Hematopoietic multipotent progenitor cell treated with erythropoietin and hydrocortisone succinate and interleukin-3 and kit ligand, for 15 days (in vitro differentiated cells): ENCODE data around the gene RAD52.

Experiments used
- DNase-seq: peaks from one replicate; pipeline ENCODE4 v3.0.0-alpha.2; 2015; ENCODE audit warnings: low spot score

RAD52 gene

DNA sequence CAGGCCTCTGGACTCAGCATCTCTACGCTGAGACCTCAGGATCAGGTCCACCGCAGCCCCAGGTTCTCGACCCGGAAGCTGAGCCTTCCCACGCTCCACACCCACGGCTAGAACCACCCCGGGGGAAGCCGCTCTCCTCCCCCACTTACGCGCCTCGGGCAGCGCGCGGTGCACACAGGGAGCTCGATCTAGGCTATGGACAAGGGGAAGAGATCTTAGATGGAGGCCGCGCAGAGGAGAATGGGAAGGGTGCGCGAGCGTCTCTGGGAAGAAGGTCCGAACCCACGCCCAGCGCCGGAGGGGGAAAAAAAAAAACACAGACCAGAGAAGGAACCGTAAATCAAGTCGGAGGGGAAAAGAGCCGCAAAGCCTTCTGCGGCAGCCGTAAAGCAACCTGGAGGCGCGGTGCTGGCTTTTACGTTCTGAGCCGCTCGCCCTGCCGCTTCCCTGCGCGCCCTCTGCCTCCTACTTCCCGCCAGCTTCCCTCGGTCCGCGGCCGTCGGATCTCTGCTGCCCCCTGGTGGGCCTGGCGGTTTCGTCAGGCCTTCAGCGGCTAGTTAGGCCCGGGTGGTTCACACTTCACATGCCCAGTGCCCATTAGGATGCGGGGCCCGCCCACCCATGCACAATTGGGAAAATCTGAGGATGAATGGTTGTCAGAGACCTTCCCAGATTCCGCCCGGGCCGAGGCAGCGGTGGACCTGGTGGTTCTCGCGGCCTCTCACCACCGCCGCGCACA is at the start of gene RAD52:
Gene RAD52, minus strand, starts transcription at position 242 of the 739 bp plus-strand sequence. CDS start 16,636 bp downstream, outside the sequence.
- DNase-seq: peak; percentile 98

DNA sequence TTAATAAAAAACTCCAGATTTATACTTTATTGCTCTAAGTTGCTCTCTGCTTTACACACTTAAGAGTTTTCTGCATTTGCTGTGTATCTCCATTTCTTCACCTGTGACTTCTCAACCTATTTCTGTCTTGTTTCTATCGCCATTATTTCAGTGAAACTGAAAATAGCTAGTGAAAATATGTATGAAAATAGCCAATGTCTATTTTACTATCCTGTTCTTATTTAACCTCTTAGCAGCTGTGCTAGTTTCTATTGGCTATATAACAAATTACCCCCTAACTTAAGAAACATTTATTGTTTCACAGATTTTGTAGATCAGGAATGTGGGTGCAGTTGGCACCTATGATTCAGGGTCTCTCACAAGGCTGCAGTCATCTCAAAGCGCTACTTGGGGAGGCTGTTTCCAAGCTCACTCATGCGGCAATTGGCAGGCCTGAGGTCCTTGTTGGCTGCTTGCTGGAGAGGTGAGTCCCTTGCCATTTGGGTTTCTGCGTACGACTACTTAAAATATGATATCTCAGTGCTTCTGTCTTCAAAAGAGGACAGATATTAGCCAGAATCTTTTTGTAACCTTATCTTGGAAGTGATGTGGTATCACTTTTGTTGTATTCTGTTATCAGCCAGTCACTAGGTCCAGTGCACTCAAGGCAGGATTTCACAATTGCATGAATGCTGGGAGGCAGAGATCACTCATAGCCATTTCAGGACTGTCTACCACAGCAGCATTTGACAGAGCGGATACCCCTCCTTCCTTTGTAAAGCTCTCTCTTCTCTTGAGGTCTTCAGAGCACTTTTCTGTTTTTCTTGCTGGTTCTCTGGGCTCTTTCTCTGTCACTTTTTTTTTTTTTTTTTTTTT is 48.8 kb upstream of the RAD52 start:
- DNase-seq: no peak

DNA sequence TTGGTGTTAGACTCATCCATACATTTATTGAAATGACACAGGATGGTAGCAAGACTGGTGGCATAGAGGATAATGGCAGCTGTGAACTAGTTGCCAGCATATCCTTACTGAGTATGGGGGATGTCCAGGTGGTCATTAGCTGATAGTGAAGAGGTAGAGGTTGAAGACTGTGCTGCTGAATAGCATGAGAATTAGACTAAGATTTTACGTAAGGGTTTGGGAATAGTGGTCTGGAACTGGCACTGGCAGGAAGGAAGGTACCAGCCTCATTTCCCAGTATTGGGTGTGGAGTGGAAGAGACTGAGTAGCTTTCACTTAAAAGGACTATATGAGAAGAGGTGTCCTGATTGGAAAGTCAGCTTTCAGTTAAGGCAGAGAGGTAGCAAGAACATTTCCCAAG is 48.0 kb upstream of the RAD52 start:
- DNase-seq: no peak

DNA sequence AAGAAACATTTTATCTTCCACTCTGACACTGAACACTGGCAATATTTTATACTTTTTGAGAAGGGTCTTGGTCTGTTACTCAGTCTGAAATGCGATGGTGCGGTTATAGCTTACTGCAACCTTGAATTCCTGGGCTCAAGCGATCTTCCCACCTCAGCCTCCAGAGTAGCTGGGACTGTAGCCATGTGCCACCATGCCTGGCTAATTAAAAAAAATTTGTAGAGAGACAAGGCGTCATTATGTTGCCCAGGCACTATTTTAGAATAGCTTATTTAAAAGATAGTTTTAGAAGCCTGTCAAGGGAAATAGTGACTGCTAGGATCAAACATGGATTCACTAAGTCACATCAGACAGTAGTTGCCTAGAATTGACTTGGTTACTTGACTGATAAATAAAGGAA is 47.4 kb upstream of the RAD52 start:
- no peak for DNase-seq

DNA sequence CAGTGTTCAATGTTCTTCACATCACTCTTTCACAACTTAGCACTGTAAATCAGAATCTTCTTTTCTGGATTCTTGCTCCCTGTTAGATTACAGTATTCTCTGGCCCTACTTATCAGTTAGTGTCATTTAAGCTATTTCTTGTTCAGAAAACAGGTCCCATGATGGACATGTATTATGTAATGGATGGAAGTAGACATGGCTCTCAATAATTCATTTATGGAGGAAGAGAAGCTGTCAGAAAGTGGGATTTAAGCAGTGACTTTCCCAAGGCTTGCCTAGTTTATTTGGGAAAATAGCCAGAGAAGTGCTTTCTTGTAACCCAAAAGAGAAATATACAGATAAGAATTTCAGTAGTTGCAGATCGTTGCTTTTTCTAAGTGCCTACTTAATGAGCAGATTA is 43.2 kb upstream of the RAD52 start:
- DNase-seq: no peak

DNA sequence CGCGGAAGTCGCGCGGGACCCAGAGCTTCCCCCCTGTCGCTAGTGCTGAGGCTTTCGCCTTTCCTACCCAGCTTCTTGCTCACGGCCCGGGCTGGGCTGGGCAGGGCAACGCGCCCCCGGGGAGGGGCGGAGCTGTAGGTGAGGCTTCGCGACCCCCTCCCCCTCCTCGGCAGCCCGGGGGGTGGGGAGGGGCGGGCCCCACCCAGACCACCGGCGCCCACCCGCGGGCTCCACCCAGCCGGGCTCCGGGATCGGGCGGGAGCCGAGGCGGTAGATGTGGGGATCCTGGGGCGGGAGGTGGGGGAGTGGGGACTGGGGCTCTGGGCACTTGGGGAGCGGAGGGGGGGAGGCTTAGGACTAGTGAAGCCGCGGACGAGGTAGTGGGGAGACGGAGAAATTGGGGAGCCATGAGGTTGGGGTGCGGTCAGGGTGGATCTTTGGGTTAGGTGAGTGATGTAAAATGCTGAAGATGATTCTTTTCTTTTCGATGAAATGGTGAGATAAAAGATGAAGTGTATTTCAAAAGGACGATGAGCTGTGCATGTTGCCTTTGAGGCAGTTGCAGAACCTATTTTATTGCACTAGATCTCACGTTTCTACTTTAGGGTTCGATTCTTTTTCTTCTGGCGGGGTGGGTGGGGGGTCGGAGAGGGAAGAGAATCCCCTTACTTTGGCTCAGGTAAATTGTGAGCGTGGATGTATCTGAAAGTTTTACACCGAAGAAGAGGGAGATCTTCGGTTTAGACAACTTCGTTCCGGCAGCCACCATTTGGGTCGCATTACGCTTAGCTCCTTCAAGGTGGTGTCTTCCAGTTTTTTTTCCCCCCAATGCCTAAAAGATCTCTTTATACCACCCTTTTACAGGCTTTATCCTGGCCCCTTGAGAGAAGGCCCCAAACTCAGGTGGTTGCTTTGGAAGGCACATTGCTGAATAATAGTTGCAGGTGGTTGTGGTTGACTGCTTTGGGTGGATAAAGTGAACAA is 42.1 kb upstream of the RAD52 start:
- no peak for DNase-seq

DNA sequence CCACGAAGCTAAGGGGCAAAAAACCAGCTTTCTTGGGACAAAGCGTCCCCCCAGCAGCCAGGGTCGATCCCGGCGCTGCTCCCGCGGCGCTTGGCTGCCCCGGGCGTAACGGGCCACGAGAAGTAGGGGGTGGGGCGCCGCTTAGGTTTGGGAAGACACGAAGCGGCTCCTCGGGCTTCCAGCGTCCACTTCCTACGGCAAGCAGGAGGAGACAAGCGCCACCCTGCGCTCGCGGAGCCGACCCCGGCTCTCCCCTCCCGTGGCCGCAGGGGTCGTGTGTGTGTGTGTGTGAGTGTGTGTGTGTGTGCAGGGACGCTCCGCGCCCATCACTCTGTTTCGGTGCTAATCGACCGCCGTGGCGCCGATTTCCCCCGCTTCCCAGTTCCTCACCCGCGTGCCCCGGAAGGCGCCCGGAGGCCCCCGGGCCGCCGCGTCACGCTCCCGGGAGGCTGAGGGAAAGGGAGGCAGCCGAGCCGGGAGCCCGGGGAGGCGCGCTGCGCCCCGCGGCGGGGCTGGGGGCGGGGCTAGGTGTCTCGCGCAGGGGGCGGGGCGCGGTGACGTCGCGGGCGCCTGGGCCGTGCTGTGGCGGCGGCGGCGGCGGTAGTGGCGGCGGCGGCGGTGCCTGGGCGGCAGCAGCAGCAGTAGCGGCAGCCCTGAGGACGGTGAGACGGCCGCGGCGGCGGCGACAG is 41.3 kb upstream of the RAD52 start, which contains the start of gene ERC1:
Gene ERC1, plus strand, starts transcription at position 563 of the 689 bp plus-strand sequence. CDS start 36,681 bp downstream, outside the sequence.
- peak; percentile 86 for DNase-seq

DNA sequence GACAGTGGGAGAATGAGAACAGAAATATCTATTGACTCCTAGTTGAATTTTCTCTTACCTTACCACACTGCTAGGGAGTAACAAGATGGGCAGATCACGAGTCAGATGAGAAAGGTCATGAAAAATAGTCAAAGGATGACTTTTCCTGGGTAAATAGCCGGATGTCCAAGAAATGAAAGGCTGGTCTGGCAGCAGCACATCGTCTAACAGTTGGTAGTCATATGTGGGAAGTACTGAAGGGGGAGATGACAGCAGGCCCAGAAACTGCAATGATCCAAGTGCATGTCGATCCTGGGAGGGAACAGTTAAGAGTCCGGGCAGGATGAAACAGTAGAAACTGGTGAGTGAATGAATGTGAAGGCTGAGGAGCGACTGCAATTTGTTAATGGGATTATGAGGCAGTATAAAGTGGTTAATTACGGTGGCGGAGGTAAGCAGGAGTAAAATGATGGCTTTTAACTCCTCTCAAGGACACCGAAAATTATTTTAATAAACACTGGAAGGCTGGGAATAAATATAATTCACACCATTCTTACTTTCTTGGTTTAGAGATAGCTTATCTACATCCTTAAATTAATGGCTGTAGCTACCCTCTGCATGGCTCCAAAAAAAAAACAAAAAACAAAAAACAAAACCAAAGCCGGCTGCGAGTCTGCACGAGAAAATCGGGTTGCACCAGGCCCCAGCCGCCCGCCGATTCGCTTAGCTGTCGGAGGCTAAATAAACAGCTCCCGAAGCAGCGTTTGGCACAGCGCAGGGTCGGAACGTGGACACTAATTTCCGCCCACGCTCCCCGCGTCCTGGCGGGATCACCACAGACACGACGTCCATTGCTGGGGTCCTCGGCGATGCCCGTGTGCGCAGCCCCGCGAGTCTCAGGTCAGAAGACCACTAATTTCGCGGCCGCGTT is 40.5 kb upstream of the RAD52 start:
- DNase-seq: peak; percentile 38

DNA sequence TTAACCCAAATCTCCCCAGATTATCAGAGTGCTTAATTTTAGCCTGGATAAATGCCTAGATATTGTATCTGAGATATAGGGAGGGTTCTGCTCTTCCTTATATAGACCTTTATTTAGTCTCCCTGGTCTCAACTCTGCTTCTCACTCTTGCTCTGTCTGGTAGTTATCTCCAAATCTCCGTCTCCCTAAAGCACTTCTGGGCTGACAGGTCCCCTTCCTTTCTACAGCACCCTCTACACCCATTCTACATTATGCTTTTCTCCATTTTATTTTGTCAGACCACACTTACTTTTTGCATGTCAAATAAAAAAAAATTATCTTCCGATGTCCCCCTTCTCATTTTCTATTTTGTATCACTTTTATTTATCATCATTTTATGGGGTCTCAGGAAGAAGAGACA is 39.6 kb upstream of the RAD52 start:
- DNase-seq: no peak

DNA sequence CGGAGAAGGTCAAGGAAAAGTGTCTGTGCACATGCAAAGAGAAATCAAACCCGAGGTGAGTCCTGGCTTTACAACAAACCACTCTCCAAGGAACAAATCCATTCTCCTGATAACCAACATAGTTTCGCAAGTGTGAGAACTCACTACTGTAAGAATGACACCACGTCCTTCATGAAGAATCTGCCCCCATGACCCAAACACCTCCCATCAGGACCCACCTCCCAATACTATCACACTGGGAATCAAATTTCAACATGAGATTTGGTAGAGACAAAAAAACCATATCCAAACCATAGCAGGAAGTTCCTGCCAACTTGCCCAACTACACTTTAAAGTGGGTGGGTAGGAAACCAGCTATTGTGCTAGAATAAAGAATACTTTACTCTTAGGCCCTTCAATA is 39.2 kb upstream of the RAD52 start:
- DNase-seq: no peak

DNA sequence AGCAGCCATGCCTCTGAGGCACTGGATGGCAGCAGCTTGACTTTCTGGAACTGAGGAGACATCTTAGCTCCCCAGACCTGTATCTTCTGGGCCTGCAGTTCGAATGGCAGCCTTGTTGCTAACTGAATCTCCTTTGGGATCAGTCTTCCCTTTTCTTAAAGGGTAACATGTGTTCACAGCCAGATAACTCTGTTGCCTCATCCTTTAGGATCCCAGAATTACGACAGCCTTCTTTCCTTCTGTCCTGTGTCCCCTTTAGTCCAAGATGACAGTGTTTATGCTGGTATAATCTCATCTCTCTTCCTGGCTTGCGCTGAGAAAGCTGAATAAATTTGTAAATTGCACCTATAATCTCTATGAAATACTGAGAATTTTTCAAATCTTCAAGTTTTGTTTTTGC is 32.5 kb upstream of the RAD52 start:
- DNase-seq: no peak

DNA sequence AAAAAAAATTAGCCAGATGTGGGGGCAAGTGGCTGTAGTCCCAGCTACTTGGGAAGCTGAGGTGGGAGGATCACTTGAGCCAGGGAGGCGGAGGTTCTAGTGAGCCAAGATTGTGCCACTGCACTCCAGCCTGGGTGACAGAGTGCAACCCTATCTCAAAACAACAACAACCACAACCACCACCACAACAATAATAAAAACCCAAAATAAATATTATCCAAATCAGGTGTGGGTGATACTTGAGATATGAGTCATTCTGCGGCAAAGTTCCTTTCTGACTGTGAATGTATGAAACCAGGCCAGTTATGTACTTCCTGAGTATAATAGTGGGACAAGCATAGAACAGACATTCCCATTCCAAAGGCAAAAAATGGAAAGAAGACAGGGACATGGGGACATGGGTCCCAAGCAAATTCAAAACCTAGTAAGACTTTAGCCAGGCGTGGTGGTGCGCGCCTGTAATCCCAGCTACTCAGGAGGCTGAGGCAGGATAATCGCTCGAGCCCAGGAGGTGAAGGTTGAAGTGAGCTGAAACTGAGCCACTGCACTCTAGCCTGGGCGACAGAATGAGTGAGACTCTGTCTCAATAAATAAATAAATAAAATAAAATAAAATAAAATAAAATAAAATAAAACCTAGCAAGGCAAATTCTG is 31.8 kb upstream of the RAD52 start:
- DNase-seq: no peak

DNA sequence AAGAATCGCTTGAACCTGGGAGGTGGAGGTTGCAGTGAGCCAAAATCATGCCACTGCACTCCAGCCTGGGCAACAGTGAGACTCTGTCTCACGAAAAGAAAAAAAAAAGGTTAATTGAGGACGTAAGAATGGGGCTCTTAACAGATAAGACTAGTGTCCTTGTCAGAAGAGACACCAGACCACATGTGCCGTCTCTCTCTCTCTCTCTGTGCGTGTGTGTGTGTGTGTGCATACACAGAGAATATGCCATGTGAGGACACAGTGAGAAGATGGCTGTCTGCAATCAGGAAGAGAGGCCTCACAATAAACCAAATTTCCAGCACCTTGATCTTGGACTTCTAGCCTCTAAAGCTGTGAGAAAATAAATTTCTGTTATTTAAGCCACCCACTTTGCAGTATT is 29.9 kb upstream of the RAD52 start:
- DNase-seq: no peak

DNA sequence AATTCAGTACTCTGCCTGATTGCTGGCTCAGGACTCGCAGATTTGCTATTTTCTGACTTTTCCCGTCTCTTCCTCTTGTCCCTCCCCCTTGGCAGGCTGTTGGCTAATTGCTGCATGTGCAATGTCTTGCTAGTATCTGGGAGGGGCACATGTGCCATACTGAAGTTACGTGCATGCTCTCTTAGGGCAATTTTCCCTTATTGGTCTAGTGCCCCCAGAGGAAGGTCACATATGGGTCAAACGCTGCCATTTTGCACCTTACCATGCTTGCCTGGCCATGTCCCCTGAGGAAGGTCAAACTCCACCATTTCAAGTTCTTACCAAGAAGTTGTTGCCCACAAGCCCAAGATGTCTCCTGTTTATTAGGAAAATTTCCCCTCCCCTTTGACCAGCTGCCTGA is 27.7 kb upstream of the RAD52 start:
- no peak for DNase-seq

DNA sequence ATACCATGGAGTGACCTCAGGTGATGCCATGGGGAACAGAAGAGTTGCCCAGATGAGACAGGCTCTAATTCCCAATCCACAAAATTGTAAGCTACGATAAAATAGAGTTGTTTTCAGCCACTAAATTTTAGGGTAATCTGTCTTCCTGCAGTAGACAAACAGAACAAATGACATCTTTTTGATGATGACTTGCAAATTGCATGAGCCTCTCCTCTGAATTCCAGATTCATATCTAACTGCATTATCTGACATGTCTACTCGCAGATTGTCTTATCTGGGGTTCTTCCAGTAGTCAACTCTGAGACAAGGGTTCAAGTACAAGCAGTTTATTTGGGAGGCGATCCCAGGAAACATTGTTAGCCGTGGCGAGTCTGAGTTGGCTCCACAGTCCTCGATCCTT is 27.1 kb upstream of the RAD52 start:
- DNase-seq: no peak

DNA sequence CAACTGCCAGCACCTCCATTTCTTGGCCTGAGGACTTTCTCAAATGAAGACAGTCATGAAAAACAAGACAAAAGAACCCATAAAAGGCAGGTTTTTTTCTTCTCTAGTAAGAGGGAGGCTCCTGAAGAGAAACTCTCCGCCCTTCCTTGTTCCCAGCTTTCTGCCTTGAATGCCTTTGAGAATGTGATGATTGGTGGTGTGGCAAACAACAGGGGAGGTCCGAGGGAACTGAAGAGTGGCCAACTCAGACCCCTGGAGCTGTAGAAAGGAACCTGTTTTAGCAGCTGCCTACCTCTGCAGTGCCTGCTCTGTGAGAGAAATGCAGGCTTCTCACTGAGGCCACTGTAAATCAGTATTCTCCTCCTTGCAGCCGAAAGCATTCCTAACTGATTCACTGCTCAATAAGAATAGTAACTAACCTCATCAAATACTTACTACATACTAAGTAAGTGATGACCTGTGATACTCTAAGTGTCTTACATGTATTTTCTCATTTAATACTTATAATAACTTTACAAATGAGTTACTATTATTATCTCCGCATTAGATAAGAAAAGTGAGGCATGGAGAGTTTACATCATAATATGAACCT is 24.9 kb upstream of the RAD52 start:
- no peak for DNase-seq

DNA sequence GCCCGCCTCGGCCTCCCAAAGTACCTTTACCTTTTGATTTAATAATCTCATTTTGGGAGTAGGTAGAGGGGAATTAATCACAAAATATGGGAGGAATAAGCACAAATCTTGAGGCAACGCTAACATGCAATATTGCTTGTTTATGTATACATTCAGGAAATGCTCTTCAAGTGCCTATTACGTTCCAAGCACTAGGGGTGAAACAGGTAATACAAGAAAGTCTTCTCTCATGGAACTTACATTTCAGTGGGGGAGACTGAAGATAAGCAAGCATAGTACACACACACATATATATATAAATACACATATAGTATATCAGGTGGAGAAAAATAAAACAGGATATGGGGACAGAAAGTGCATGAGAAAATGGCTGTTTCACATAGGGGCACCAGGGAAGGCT is 22.5 kb upstream of the RAD52 start:
- no peak for DNase-seq

DNA sequence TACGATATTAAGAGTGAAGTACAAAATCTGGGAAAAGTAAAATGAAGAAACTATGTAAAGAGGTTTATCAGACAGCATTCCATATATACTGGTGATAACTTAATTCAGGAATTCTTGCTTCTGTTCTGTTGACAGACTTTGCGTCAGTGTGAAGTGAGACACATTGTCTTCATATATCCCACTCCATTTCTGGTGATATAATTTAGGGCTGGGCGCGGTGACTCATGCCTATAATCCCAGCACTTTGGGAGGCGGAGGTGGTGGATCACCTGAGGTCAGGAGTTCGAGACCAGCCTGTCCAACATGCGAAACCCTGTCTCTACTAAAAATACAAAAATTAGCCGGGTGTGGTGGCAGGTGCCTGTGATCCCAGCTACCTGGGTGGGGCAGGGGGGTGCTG is 20.3 kb upstream of the RAD52 start:
- DNase-seq: no peak

DNA sequence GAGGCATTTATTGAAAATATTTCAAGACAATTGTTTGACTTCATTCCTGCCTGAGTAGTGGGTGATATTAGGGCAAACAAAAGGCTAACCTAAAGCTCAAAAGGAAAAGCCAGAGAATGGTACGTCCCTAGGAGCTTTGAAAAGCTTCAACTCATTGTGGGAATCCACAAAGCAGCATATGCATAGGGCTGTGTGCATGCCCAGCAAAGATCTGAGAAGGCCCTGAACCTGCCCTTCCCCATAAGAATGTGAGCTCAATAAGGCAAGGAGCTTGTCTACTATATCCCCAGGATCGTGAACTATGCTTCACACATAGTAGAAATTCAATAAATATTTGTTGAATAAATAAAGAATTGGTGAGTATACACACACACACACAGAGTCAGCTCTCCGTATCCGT is 19.1 kb upstream of the RAD52 start:
- no peak for DNase-seq

DNA sequence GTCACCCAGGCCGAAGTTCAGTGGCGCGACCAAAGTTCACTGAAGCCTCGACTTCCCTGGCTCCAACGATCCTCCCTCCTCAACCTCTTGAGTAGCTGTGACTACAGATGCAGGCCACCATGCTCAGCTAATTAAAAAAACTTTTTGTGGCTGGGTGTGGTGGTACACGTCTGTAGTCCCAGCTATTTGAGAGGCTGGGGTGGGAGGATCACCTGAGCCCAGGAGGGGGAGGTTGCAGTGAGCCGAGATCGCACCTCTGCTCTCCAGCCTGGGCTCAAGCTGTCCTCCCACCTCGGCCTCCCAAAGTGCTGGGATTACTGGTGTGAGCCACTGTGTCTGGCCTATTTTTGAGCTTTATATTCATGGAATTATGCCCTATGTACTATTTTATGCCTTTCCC is 18.1 kb upstream of the RAD52 start:
- no peak for DNase-seq
